HG03025 (cell line): ENCODE measurements around the gene ACAD8.
"Not testable (repeated sequence)": the region's sequence is repeated elsewhere in the genome, so short reads cannot be mapped to it uniquely, and the experiment has no call there.

ENCODE experiments used
- ATAC-seq: cut with Tn5 transposase; IDR thresholded peaks from one replicate; pipeline ENCODE4 v1.9.1; 2021; ENCODE audit warnings: mild to moderate bottlenecking, moderate library complexity; ENCODE audit not compliant: unreplicated experiment, low FRiP score

The ACAD8 gene

GRCh38 chr11:134264966-134265764 lies 11.8 kb downstream of the ACAD8 start:
- ATAC-seq: no peak

GRCh38 chr11:134266440-134266839 lies 13.1 kb downstream of the ACAD8 start:
- ATAC-seq: no peak

GRCh38 chr11:134266841-134267251 lies 13.5 kb downstream of the ACAD8 start:
- no peak for ATAC-seq

GRCh38 chr11:134267461-134267860 lies 14.1 kb downstream of the ACAD8 start:
- ATAC-seq: no peak

- ATAC-seq: no peak
Measured at GRCh38 chr11:134267966-134268365, 14.6 kb downstream of the ACAD8 start.

GRCh38 chr11:134270250-134270714 lies 16.9 kb downstream of the ACAD8 start:
- no peak for ATAC-seq

- no peak for ATAC-seq
Measured at GRCh38 chr11:134271978-134272377, 18.6 kb downstream of the ACAD8 start.

- ATAC-seq: no peak
Measured at GRCh38 chr11:134272381-134273316, 19.3 kb downstream of the ACAD8 start.

GRCh38 chr11:134273317-134273712 lies 19.9 kb downstream of the ACAD8 start:
- ATAC-seq: no peak

- ATAC-seq: no peak
Measured at GRCh38 chr11:134275188-134275533, 21.8 kb downstream of the ACAD8 start.

GRCh38 chr11:134275534-134276395 lies 22.4 kb downstream of the ACAD8 start, which contains the start of gene GLB1L3:
Gene GLB1L3 (plus strand): TSS chr11:134276379. CDS start chr11:134276741, 362 bp downstream.
- ATAC-seq: peak; percentile 93

- ATAC-seq: no peak
Measured at GRCh38 chr11:134276396-134277182, 23.2 kb downstream of the ACAD8 start.

GRCh38 chr11:134277183-134278001 lies 24.0 kb downstream of the ACAD8 start:
- no peak for ATAC-seq

GRCh38 chr11:134278356-134278755 lies 25.0 kb downstream of the ACAD8 start:
- ATAC-seq: no peak

- not testable (repeated sequence) for ATAC-seq
Measured at GRCh38 chr11:134281635-134282034, 28.3 kb downstream of the ACAD8 start.

- no peak for ATAC-seq
Measured at GRCh38 chr11:134282121-134283045, 29.0 kb downstream of the ACAD8 start.

GRCh38 chr11:134283461-134284230 lies 30.3 kb downstream of the ACAD8 start:
- ATAC-seq: no peak
